Panc1 (cell line): ENCODE data around the gene SETD1A.

ENCODE experiments used
- POLR2AphosphoS5 ChIP-seq: IDR thresholded peaks from 2 replicates; pipeline ENCODE4 v1.6.1; 2012; ENCODE audit warnings: mild to moderate bottlenecking, low read depth, low read length, moderate library complexity
- SIN3A ChIP-seq: IDR thresholded peaks from 2 replicates; pipeline ENCODE4 v1.6.1; 2012; ENCODE audit warnings: low read depth, mild to moderate bottlenecking, low read length, moderate library complexity, borderline replicate concordance; ENCODE audit not compliant: insufficient read depth
- TCF7L2 ChIP-seq: IDR thresholded peaks from 2 replicates; pipeline ENCODE4 v1.6.1; 2011; ENCODE audit warnings: mild to moderate bottlenecking, low read depth, low read length, inconsistent platforms
- TF ChIP-seq, protein P1 (sequence below): fragments of 450-650 bp; IDR thresholded peaks from 2 replicates; pipeline ENCODE4 v1.5.1; 2017; ENCODE audit warnings: mild to moderate bottlenecking
- TF ChIP-seq, protein P2 (sequence below), 2 experiments: IDR thresholded peaks; 2 replicates each; pipeline ENCODE4 v1.6.1; 2011 to 2012; ENCODE audit warnings: low read depth in 2 of 2, control low read depth in 1 of 2, low read length in 1 of 2, mild to moderate bottlenecking in 1 of 2, moderate library complexity in 1 of 2; ENCODE audit not compliant: insufficient read depth in 1 of 2

DNA sequence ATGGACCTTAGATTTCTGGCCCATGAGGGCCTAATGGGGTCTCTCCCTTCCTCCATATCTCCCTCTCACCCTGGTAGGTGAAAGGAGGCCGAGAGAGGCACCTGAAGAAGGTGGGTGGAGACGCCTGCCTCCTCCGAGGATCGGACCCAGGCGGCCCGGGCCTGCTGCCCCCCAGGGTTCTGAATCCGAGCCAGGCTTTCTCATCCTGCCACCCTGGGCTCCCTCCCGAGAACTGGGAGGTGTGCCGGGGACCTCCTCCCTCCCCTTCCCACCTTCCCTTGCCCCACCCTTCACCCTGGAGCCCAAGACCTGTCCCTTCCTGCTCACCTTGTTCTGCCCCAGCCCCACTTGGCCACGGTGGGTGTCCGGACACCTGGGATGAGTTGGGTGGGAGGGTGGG, 29.2 kb upstream of the SETD1A start:
- TF ChIP-seq, protein P1, sequence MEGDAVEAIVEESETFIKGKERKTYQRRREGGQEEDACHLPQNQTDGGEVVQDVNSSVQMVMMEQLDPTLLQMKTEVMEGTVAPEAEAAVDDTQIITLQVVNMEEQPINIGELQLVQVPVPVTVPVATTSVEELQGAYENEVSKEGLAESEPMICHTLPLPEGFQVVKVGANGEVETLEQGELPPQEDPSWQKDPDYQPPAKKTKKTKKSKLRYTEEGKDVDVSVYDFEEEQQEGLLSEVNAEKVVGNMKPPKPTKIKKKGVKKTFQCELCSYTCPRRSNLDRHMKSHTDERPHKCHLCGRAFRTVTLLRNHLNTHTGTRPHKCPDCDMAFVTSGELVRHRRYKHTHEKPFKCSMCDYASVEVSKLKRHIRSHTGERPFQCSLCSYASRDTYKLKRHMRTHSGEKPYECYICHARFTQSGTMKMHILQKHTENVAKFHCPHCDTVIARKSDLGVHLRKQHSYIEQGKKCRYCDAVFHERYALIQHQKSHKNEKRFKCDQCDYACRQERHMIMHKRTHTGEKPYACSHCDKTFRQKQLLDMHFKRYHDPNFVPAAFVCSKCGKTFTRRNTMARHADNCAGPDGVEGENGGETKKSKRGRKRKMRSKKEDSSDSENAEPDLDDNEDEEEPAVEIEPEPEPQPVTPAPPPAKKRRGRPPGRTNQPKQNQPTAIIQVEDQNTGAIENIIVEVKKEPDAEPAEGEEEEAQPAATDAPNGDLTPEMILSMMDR = no peak
- no peak for TF ChIP-seq POLR2AphosphoS5
- TF ChIP-seq, protein P2, sequence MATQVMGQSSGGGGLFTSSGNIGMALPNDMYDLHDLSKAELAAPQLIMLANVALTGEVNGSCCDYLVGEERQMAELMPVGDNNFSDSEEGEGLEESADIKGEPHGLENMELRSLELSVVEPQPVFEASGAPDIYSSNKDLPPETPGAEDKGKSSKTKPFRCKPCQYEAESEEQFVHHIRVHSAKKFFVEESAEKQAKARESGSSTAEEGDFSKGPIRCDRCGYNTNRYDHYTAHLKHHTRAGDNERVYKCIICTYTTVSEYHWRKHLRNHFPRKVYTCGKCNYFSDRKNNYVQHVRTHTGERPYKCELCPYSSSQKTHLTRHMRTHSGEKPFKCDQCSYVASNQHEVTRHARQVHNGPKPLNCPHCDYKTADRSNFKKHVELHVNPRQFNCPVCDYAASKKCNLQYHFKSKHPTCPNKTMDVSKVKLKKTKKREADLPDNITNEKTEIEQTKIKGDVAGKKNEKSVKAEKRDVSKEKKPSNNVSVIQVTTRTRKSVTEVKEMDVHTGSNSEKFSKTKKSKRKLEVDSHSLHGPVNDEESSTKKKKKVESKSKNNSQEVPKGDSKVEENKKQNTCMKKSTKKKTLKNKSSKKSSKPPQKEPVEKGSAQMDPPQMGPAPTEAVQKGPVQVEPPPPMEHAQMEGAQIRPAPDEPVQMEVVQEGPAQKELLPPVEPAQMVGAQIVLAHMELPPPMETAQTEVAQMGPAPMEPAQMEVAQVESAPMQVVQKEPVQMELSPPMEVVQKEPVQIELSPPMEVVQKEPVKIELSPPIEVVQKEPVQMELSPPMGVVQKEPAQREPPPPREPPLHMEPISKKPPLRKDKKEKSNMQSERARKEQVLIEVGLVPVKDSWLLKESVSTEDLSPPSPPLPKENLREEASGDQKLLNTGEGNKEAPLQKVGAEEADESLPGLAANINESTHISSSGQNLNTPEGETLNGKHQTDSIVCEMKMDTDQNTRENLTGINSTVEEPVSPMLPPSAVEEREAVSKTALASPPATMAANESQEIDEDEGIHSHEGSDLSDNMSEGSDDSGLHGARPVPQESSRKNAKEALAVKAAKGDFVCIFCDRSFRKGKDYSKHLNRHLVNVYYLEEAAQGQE (IDR thresholded peaks at IDR 0.05; ENCODE audit: insufficient read depth in 1 of 2, low read depth in 2 of 2, low read length in 1 of 2) = no peak
- TF ChIP-seq SIN3A = no peak
- no peak for TF ChIP-seq TCF7L2
